Measurements from ENCODE around the gene DCBLD1. TPM values are rescaled to one million over a fixed set of nuclear protein-coding genes. Genes with fewer than 3 reads are reported as not detected.

The DCBLD1 gene
- total RNA-seq, 2 experiments from 2014 or later: 4.4 to 4.5 TPM

DNA sequence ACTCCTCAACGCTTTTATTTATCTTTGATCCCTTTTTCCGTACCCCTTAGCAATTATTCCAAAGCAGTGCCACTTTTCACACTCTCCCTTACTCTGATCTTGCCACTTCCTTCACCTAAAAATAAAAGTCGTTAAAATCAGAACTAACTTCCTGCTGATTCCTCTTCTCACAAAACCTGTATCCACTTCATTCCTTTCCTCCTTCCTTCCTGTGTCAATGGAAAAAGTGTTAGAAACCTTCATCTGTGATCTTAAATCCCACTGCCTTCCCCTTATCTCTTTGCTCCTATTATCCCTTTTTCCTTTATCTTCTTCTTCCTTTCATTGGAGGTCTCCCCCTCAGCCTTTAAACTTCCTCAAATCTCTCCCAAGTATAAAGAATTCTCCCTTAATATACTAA is 70.7 kb downstream of the DCBLD1 start:
- no peaks in the 10 kb centered on the region for H3K9me3 Mint-ChIP-seq
- no peaks in the 10 kb centered on the region for H3K36me3 Mint-ChIP-seq
- H3K27me3 Mint-ChIP-seq: no peaks in the 10 kb centered on the region
- ChIA-PET POLR2A (no interaction called here), CTCF (interaction anchor here (1.3 to 5.1 kb wide), 2 partner anchors 97 to 103 kb away, joined by 3 to 50 read pairs; no protein-coding TSS in a partner anchor)
- peaks cover 27% of the 10 kb centered on the region for H3K4me1 Mint-ChIP-seq (ENCODE audit: low read depth)
- intact Hi-C loops (cut with micrococcal nuclease): loop anchor here (10.0 kb wide), 1 partner anchor 578 kb away; no protein-coding TSS in a partner anchor
- no peak overlapping the region for H3K27ac Mint-ChIP-seq
- no peak for DNase-seq
- H3K4me3 Mint-ChIP-seq: no peak overlapping the region

- Mint-ChIP-seq H3K4me3 (no peak overlapping the region), H3K36me3 (no peaks in the 10 kb centered on the region), H3K27ac (no peak overlapping the region), H3K9me3 (no peaks in the 10 kb centered on the region), H3K4me1 (ENCODE audit: low read depth) (peaks cover 8% of the 10 kb centered on the region), H3K27me3 (no peaks in the 10 kb centered on the region)
- intact Hi-C loops (cut with micrococcal nuclease): loop anchor here (10.0 kb wide), 1 partner anchor 581 kb away; no protein-coding TSS in a partner anchor
- POLR2A ChIA-PET: interaction anchor here (0.6 to 1.7 kb wide), 3 partner anchors 46 to 105 kb away, joined by 3 read pairs; no protein-coding TSS in a partner anchor
- CTCF ChIA-PET: interaction anchor here (0.6 to 7.3 kb wide), 18 partner anchors 8 to 1353 kb away, joined by 3 to 130 read pairs (median 4); partner anchors contain the start of gene DCBLD1
- DNase-seq: no peak
Measured at GRCh38 chr6:117555262-117555849, 72.9 kb downstream of the DCBLD1 start.

GRCh38 chr6:117555882-117556498 is 73.5 kb downstream of the DCBLD1 start:
- no peak overlapping the region for H3K27ac Mint-ChIP-seq
- no peak overlapping the region for H3K4me3 Mint-ChIP-seq
- H3K36me3 Mint-ChIP-seq: no peaks in the 10 kb centered on the region
- DNase-seq: peak; percentile 57
- peaks cover 2% of the 10 kb centered on the region for H3K4me1 Mint-ChIP-seq (ENCODE audit: low read depth)
- POLR2A ChIA-PET: interaction anchor here (0.6 to 1.7 kb wide), 3 partner anchors 45 to 106 kb away, joined by 3 read pairs; no protein-coding TSS in a partner anchor
- H3K27me3 Mint-ChIP-seq: no peaks in the 10 kb centered on the region
- H3K9me3 Mint-ChIP-seq: no peaks in the 10 kb centered on the region
- intact Hi-C loops (cut with micrococcal nuclease): loop anchor here (1.0 to 10.0 kb wide), 5 partner anchors 49 to 581 kb away; no protein-coding TSS in a partner anchor
- CTCF ChIA-PET: interaction anchor here (0.6 to 7.3 kb wide), 18 partner anchors 8 to 1352 kb away, joined by 3 to 130 read pairs (median 4); partner anchors contain the start of gene DCBLD1

GRCh38 chr6:117557951-117558350 is 75.5 kb downstream of the DCBLD1 start:
- CTCF ChIA-PET: interaction anchor here (0.8 to 7.3 kb wide), 5 partner anchors 50 to 108 kb away, joined by 3 to 130 read pairs (median 3); no protein-coding TSS in a partner anchor
- H3K4me1 Mint-ChIP-seq (ENCODE audit: low read depth): no peaks in the 10 kb centered on the region
- intact Hi-C loops (cut with micrococcal nuclease): loop anchor here (2.0 to 10.0 kb wide), 2 partner anchors 211 to 583 kb away; no protein-coding TSS in a partner anchor
- DNase-seq: no peak
- H3K4me3 Mint-ChIP-seq: no peak overlapping the region
- H3K27me3 Mint-ChIP-seq: no peaks in the 10 kb centered on the region
- H3K36me3 Mint-ChIP-seq: peaks cover 5% of the 10 kb centered on the region
- no peak overlapping the region for H3K27ac Mint-ChIP-seq
- no peaks in the 10 kb centered on the region for H3K9me3 Mint-ChIP-seq
- POLR2A ChIA-PET: interaction anchor here (1.0 kb wide), 1 partner anchor 44 kb away, joined by 3 read pairs; the partner anchor contains the start of gene GOPC

- no peak overlapping the region for H3K4me3 Mint-ChIP-seq
- H3K9me3 Mint-ChIP-seq: no peaks in the 10 kb centered on the region
- no peaks in the 10 kb centered on the region for H3K27me3 Mint-ChIP-seq
- no peaks in the 10 kb centered on the region for H3K4me1 Mint-ChIP-seq (ENCODE audit: low read depth)
- ChIA-PET POLR2A (interaction anchor here (1.0 kb wide), 1 partner anchor 44 kb away, joined by 3 read pairs; the partner anchor contains the start of gene GOPC), CTCF (interaction anchor here (1.1 to 7.3 kb wide), 3 partner anchors 49 to 109 kb away, joined by 3 to 130 read pairs (median 3); no protein-coding TSS in a partner anchor)
- intact Hi-C loops (cut with micrococcal nuclease): loop anchor here (10.0 kb wide), 1 partner anchor 584 kb away; no protein-coding TSS in a partner anchor
- no peak overlapping the region for H3K27ac Mint-ChIP-seq
- H3K36me3 Mint-ChIP-seq: peaks cover 8% of the 10 kb centered on the region
- DNase-seq: no peak
Measured at GRCh38 chr6:117558818-117559217, 76.3 kb downstream of the DCBLD1 start.

DNA sequence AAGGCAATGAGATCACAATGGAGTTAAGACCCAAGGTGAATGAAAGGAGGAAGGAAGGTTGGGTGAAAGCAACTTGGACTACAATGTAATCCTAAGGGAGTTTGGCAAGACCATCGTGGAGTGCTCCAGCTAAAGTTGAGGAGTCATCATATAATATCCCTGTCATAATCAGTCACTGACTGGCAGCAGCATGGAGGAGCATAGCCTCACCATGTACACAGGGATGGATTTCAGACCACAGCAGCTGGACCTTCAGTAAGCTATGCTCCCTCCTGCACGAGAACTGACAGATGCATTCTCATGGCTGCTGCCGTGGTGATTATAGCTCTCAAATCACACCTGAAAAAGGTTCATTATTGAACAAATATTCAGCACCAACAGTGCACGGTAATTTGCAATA is 76.8 kb downstream of the DCBLD1 start:
- POLR2A ChIA-PET: no interaction called here
- H3K4me1 Mint-ChIP-seq (ENCODE audit: low read depth): no peaks in the 10 kb centered on the region
- no peaks in the 10 kb centered on the region for H3K27me3 Mint-ChIP-seq
- no peak for DNase-seq
- CTCF ChIA-PET: interaction anchor here (0.8 to 7.3 kb wide), 3 partner anchors 8 to 109 kb away, joined by 3 to 130 read pairs (median 3); no protein-coding TSS in a partner anchor
- H3K36me3 Mint-ChIP-seq: peaks cover 8% of the 10 kb centered on the region
- intact Hi-C loops (cut with micrococcal nuclease): loop anchor here (10.0 kb wide), 1 partner anchor 584 kb away; no protein-coding TSS in a partner anchor
- no peaks in the 10 kb centered on the region for H3K9me3 Mint-ChIP-seq
- no peak overlapping the region for H3K4me3 Mint-ChIP-seq
- no peak overlapping the region for H3K27ac Mint-ChIP-seq

DNA sequence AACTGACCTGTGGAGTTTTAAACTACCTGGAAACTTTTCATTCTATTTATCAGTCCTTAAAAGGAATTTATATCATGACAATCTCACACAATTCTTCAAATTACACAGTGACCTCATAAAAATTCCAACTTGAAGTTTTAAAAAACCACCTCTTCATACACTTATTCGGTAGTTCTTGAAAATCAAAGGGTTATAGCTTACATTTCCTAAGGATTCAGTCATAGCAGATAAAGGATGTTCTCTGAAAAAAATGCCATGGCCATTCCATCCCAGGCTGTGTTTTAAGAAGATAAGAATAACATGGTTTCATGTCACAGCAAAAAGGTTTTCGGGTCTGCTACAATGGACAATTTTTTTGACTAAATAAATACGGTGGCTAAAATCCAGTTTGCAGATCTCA is 78.7 kb downstream of the DCBLD1 start:
- no peak overlapping the region for H3K4me3 Mint-ChIP-seq
- H3K9me3 Mint-ChIP-seq: no peaks in the 10 kb centered on the region
- H3K4me1 Mint-ChIP-seq (ENCODE audit: low read depth): no peaks in the 10 kb centered on the region
- peaks cover 10% of the 10 kb centered on the region for H3K36me3 Mint-ChIP-seq
- no peak overlapping the region for H3K27ac Mint-ChIP-seq
- H3K27me3 Mint-ChIP-seq: no peaks in the 10 kb centered on the region
- ChIA-PET CTCF (interaction anchor here (1.1 to 1.4 kb wide), 2 partner anchors 44 to 111 kb away, joined by 3 to 4 read pairs; no protein-coding TSS in a partner anchor), POLR2A (no interaction called here)
- no peak for DNase-seq
- intact Hi-C loops (cut with micrococcal nuclease): no loop called here

- H3K27me3 Mint-ChIP-seq: no peaks in the 10 kb centered on the region
- no peaks in the 10 kb centered on the region for H3K9me3 Mint-ChIP-seq
- no peak overlapping the region for H3K27ac Mint-ChIP-seq
- ChIA-PET POLR2A (no interaction called here), CTCF (interaction anchor here (0.6 to 2.1 kb wide), 4 partner anchors 9 to 637 kb away, joined by 3 to 7 read pairs (median 4); no protein-coding TSS in a partner anchor)
- intact Hi-C loops (cut with micrococcal nuclease): no loop called here
- no peak overlapping the region for H3K4me3 Mint-ChIP-seq
- peaks cover 20% of the 10 kb centered on the region for H3K36me3 Mint-ChIP-seq
- DNase-seq: no peak
- H3K4me1 Mint-ChIP-seq (ENCODE audit: low read depth): peaks cover 16% of the 10 kb centered on the region
Measured at GRCh38 chr6:117564681-117565080, 82.2 kb downstream of the DCBLD1 start.

DNA sequence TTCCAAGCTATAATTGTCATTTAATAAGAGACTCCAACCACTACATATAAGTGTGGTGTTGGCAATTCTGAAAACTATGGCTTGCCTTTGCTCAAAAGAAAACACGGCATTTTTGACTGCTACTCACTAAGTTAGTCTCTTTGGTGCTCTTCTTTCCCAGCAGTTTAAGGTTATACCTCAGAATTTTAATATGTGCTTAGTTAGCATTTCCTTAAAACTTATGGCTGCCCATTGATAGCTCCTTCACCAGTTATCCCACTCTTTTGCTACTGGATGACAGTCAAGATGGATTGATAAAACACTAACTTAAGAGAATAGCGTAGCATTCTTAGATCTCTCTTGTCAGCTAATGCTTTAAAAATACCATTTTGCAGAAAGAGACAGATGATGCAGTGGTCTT is 85.8 kb downstream of the DCBLD1 start:
- intact Hi-C loops (cut with micrococcal nuclease): no loop called here
- POLR2A ChIA-PET: interaction anchor here (2.9 kb wide), 1 partner anchor 19 kb away, joined by 13 read pairs; no protein-coding TSS in a partner anchor

DNA sequence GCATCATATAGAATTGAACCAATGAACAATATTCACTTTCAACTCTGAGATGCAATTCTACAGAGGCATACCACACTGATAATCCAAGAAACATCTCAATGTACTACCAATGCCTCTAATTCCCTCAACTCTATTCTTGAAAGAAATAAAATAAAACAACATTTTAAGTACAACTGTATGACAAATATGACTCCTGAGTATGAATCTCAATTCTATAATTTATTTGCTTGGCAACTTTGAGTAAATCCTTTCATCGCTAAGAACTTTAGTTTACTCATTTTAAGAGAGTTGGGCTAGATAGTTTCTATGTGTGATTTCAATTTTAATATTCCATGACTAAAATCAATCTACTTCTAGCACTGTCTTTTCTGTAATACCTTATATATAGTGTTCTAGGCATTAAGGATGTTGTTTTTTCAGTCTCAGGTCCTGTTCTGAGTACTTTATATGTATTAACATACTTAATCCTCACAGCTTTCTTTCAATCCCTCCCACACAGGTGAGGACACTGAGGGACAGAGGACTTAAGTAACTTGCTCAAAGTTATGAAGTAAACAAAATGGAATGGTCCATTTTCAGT is 86.4 kb downstream of the DCBLD1 start:
- Mint-ChIP-seq H3K4me1 (ENCODE audit: low read depth) (peaks cover 17% of the 10 kb centered on the region), H3K27me3 (no peaks in the 10 kb centered on the region), H3K4me3 (no peak overlapping the region), H3K27ac (no peak overlapping the region), H3K9me3 (no peaks in the 10 kb centered on the region), H3K36me3 (peaks cover 31% of the 10 kb centered on the region)
- no peak for DNase-seq
- intact Hi-C loops (cut with micrococcal nuclease): loop anchor here (1.0 kb wide), 3 partner anchors 20 to 105 kb away; partner anchors contain the start of gene GOPC
- CTCF ChIA-PET: interaction anchor here (0.7 to 2.2 kb wide), 5 partner anchors 13 to 119 kb away, joined by 3 to 18 read pairs (median 9); no protein-coding TSS in a partner anchor
- POLR2A ChIA-PET: interaction anchor here (2.9 kb wide), 1 partner anchor 20 kb away, joined by 13 read pairs; no protein-coding TSS in a partner anchor

More for the DNA sequence above, 85.8 kb downstream of the DCBLD1 start:
- H3K36me3 Mint-ChIP-seq: peaks cover 28% of the 10 kb centered on the region
- no peak overlapping the region for H3K27ac Mint-ChIP-seq
- no peak for DNase-seq
- H3K4me3 Mint-ChIP-seq: no peak overlapping the region
- CTCF ChIA-PET: interaction anchor here (1.3 to 2.2 kb wide), 6 partner anchors 9 to 119 kb away, joined by 3 to 18 read pairs (median 7); no protein-coding TSS in a partner anchor
- no peaks in the 10 kb centered on the region for H3K27me3 Mint-ChIP-seq
- H3K9me3 Mint-ChIP-seq: no peaks in the 10 kb centered on the region
- H3K4me1 Mint-ChIP-seq (ENCODE audit: low read depth): peaks cover 17% of the 10 kb centered on the region

- H3K27me3 Mint-ChIP-seq: no peaks in the 10 kb centered on the region
- H3K4me3 Mint-ChIP-seq: no peak overlapping the region
- no peaks in the 10 kb centered on the region for H3K9me3 Mint-ChIP-seq
- peaks cover 15% of the 10 kb centered on the region for H3K4me1 Mint-ChIP-seq (ENCODE audit: low read depth)
- no peak for DNase-seq
- no peak overlapping the region for H3K27ac Mint-ChIP-seq
- ChIA-PET POLR2A (no interaction called here), CTCF (interaction anchor here (0.7 to 1.1 kb wide), 2 partner anchors 106 to 123 kb away, joined by 3 to 4 read pairs; no protein-coding TSS in a partner anchor)
- intact Hi-C loops (cut with micrococcal nuclease): no loop called here
- H3K36me3 Mint-ChIP-seq: peaks cover 29% of the 10 kb centered on the region
Measured at GRCh38 chr6:117573006-117573680, 90.7 kb downstream of the DCBLD1 start.

Data from activated CD4-positive, alpha-beta memory T cell treated with anti-CD3 and anti-CD28 coated beads for 36 hours (primary cell).